ENCODE measurements around the gene B4GALT2.
A peak's percentile ranks its signal among the peaks of the same experiment; 100 is the strongest.

Gene B4GALT2

DNA sequence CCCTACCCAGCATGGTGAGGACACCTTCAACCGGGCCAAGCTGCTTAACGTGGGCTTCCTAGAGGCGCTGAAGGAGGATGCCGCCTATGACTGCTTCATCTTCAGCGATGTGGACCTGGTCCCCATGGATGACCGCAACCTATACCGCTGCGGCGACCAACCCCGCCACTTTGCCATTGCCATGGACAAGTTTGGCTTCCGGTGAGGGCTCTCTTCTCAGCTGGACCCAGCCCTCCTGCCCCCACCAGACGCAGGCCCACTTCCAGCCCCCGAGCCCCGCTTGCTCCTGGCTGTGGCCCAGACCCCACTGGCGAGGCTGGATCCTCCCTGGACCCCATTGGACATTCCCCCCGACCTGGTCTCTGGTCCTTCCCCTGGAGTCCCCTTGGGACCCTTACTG lies 5.8 kb downstream of the B4GALT2 start:
- DNase-seq (ENCODE audit: low spot score), result no peak

DNA sequence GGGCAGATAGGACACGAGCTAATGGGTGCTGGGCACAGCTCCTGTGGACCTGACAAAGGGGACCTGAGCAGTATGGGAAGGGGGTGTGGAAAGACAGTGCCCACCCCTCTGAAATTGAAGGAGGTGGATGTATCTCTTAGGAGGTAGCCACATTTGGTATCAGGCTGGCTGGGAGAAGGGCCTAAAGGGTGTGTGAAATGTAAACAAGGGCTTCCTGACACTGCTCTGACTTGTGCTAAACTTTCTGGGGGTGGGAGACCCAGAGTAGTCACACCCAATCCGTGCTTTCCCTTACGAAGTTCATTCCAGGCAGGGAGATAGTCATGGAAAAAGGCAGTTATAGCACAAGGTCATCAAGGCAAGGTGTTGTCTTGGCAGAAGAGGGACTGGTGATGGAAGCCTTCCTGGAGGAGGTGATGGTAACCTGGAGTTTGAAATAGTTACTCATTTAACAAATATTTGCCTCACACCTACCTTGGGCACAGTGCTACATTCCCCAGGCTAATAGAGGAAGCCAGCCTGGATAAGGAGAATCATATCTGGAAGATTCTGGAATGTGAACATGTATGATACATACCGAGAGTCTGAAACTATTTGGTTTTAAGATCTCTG lies 7.1 kb downstream of the B4GALT2 start:
- peak; percentile 31 for DNase-seq (ENCODE audit: low spot score)

GRCh38 chr1:43986712-43987111 lies 7.7 kb downstream of the B4GALT2 start:
- no peak for DNase-seq (ENCODE audit: low spot score)

GRCh38 chr1:43987159-43987902 lies 8.3 kb downstream of the B4GALT2 start:
- no peak for DNase-seq (ENCODE audit: low spot score)

GRCh38 chr1:43990271-43991199 lies 11.5 kb downstream of the B4GALT2 start:
- no peak for DNase-seq (ENCODE audit: low spot score)

GRCh38 chr1:43991200-43991475 lies 12.1 kb downstream of the B4GALT2 start:
- DNase-seq (ENCODE audit: low spot score), result no peak

DNA sequence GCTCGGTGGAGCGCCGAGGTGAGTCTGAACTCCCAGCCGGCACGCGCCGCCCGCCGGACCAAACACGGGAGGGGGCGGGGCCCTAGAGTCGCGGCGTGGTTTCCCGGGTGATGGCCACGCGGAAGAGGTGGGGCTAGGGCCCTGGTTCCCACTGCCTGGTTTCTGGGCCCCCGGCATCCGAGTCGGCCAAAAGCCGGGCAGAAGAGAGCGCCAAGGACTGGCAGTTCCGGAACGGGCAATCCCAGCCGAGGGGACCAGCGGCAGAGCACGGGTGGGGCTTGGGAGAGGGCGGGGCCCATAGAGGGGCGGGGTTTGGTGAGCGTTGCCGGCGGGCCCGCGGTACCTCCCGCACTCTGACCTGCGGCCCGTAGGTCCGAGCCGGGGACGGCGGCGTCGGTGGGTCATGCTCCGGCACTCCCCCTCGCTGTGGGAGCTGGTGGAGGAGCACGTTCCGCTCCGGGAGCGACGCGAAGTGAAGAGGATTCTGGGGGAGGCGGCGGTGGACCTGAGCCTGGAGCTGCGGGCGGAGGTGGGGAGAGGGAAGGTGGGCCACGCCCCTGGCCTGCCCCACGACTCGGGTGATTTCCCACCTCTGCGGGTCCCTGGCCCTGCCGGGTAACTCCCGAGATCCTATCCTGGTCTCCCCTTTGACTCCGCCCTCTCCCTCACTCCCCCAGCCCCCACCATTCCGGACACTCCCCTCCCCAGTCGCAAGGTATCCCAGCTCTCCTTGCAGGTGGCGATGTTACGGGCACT lies 12.6 kb downstream of the B4GALT2 start, which contains the start of gene CCDC24:
Gene CCDC24 (plus strand): TSS at position 124 of the 756 bp plus-strand sequence. CDS start 280 bp downstream, at position 404.
- peak; percentile 88 for DNase-seq (ENCODE audit: low spot score)

DNA sequence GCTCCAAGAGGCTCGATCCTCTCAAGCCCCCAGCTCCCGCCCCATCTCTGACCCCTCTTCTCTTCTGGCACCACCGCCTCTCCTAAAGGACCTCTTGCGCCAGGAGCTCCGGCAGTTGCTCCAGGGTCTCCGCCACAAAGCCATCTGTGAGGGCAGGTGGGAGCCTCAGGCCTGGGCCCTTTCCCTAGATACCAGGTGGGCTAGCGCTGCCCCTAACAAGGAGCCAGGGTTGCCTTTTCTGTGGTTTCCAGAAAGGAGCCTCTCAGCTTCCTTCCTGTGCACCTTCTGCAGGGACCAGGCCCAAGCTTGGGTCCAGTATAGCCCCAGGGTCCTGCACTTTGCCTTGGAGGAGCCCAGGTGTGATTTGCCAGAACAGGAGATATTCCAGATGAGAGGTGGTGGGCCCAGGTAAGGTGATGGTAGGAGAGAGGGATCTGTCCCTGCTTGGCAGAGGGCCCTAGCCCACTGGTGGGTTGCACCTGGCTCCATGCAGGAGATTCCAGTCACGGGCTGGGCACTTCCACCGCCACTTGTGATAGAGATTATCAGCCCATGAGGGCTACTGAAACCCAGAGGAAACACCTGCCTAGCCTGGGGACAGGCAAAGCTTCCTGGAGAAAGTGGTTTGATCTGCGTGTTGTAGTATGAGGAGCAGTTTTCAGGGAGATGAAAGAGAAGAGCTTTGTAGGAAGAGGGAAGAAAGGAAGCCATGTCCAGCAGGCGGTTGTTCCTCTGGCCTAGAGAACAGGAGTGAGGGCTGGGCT lies 13.4 kb downstream of the B4GALT2 start:
- no peak for DNase-seq (ENCODE audit: low spot score)

- DNase-seq (ENCODE audit: low spot score), result no peak
Measured at GRCh38 chr1:43993206-43993914, 14.3 kb downstream of the B4GALT2 start.

- DNase-seq (ENCODE audit: low spot score), result no peak
Measured at GRCh38 chr1:43994071-43994470, 15.1 kb downstream of the B4GALT2 start.

DNA sequence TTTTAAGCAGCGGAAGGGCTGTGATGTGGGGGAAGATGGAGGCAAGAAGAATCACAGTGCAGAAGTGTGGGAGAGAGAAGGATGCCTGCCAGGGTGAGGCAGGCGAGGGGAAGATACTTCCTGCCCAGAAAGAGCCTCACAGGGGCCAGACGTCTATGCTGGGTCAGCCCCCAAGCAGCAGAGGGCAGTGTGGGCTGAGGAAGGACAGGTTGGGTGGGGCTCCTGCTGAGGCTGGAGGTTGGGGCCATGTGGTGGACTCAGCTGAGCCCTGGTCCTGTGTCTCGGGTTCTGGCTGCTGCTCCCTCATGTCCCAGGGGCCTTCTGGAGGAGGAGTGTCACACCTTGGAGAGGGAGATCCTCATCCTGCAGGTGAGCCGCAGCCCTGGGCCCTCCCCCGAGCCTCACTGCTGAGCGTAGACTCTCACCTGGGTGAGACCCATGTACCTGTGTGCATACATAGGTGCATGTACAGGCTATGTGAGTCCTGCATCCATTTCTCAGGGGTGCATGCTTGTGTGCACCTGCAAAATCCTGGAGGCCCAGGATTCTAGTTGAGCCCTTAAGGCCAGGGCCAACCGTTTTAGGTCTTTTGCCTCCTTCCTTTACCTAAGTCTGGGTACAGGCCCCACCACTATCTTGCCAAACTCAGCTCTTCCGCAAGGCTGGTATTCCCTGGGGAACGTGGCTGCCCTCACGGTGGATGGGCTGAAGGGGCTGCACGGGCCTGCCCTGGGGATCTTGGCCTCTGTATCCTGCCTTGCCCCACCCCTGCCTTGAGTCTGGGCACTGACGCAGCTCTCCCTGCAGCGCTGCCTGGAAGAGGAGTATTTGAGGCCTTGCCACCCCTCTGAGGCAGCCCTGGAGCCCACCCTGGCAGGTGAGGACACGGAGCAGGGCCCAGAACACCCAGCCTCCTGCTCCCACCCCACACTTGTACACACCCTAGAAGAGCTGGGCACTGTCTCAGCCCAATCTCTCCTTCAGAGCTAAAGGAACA lies 16.1 kb downstream of the B4GALT2 start:
- DNase-seq (ENCODE audit: low spot score), result peak; percentile 44

- no peak for DNase-seq (ENCODE audit: low spot score)
Measured at GRCh38 chr1:43995984-43996732, 17.1 kb downstream of the B4GALT2 start.

GRCh38 chr1:43996733-43997115 lies 17.7 kb downstream of the B4GALT2 start:
- no peak for DNase-seq (ENCODE audit: low spot score)

DNA sequence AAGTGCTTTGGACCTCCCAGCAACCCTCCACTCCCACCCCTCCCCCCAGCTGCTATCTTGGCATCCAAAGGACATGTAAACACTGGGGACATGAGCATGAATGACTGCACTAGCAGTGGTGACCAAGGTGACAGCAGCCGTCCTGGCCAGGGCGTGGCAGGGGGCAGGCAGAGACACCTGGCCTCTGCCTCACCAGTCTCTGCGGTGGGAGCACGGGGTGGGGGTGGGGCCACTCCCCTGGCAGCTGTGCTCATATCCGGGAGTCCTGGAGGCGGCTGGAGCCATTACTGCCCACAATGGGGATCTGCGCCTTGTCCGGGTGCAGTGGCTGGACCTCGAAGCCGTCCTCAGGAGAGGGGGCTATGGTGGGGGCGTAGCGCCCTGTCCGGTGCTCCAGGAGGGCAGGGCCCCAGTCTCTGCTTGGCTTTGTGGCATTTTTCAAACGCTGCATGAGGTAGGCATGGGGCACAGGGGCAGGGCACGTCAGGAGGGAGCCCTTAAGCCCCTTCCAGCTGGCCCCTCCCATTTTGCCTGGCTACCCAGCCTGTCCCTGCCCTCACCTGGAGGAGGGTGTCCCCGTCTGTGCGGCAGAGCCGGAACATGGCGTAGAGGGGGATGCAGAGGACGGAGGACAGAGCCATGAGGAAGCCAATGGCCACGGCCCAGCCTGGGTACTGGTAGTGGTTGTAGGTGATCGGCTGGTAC lies 18.4 kb downstream of the B4GALT2 start:
- no peak for DNase-seq (ENCODE audit: low spot score)

DNA sequence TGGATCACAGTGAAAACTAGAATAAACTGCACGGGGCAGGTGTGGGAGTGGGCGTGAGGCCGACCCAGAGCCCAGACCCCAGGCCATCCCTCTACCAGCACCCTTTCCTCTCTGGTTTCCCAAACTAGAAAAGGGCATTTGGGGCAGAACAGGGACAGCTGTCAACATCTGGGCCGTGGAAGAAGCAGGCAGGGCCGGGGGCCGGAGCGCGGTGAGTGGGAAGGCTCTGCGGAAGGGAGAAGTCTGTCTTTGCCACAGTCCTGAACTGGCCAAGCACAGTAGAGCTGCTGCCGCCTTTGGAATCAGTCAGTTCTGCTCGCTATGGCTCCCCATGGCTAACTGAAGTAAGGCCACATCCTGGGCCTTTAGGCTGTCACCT lies 19.0 kb downstream of the B4GALT2 start:
- no peak for DNase-seq (ENCODE audit: low spot score)

DNA sequence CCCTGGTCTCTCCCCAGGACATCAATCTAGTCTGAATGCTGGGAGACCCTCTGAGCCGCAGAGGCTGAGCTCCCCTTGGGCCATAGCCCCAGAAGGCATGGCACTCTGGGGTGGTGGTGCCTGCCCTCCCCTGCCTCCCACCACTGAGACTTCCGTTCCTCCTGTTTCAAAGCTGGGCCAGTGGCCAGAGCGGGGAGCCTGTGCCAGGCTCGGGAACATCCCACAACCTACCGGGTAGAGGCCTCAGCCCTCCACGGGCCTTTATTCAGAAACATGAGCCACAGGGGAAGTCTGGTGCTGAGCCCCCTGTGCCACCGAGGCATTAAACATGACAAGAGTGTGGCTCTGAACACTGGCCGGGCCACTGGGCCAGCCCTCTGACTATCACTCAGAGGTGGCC lies 20.4 kb downstream of the B4GALT2 start:
- DNase-seq (ENCODE audit: low spot score), result no peak

- no peak for DNase-seq (ENCODE audit: low spot score)
Measured at GRCh38 chr1:44000122-44000665, 21.2 kb downstream of the B4GALT2 start.

DNA sequence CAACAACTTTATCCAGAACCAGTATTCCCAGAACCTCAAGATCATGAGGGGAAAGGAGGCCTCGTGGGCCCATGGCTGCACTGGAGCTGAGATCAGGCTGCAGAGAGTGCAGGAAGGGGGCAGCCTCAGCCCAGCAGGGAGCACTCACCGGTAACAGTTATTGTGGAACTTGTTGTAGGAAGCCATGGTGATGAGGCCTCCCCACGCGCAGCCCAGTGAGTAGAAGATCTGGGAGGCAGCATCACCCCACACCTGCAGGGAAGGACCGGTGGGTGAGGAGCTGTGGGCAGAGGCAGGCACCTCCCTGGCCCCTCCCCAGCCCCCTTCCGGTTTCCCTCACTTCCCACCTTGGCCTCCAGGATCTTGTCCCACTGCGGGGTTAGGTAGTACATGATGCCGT lies 23.2 kb downstream of the B4GALT2 start:
- DNase-seq (ENCODE audit: low spot score), result no peak
